GM18519 (cell line): ENCODE data around the gene PLS3.
"Not testable (repeated sequence)": the region's sequence is repeated elsewhere in the genome, so short reads cannot be mapped to it uniquely, and the experiment has no call there.

Source experiments
- ATAC-seq: cut with Tn5 transposase; IDR thresholded peaks from one replicate; pipeline ENCODE4 v1.9.1; 2021; ENCODE audit warnings: mild to moderate bottlenecking, moderate library complexity; ENCODE audit not compliant: unreplicated experiment, low FRiP score

Gene PLS3

DNA sequence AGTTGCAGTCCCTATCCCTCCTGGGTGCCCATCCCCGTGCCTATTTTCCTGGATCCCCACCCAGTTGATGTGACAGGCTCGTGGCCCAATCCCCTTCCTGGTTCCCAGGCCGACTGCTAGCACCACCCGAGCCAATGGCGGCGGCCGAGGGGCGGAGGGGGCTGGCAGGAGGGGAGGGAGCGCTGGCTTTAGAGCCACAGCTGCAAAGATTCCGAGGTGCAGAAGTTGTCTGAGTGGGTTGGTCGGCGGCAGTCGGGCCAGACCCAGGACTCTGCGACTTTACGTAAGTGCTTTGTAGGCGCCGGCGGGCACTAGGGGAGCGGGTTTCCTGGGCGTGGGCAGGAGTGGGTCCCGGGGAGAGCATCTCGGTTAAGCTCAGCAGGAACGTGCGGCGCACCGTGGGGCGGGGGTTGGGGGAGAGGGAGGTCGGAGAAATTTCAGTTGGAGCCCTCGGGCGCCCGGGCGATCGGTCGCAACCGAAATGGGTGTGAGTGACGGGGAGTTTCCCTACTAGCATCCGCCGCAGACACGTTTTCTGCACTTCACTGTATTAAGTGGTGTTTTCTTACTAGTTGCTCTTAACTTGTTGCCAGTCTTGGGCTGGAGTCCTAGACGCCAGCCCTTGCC, at the start of gene PLS3:
Gene PLS3 (plus strand): TSS at position 197 of the 627 bp plus-strand sequence. CDS start 49,077 bp downstream, outside the sequence.
- ATAC-seq, result peak; percentile 80

DNA sequence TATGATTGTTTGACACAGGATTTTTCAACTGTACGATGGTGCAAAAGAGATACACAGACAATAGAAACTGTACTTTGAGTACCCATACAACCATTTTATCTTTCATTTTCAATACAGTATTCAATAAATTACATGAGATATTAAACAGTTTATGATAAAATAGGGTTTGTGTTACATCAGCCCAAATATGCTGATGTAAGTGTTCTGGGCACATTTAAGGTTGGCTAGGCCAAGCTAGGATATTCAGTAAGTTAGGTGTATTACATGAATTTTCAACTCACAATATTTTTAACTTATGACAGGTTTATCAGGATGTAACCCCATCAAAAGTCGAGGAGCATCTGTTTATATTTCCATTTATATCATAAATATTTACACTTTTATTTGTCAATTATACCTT, 42.9 kb upstream of the PLS3 start:
- no peak for ATAC-seq

DNA sequence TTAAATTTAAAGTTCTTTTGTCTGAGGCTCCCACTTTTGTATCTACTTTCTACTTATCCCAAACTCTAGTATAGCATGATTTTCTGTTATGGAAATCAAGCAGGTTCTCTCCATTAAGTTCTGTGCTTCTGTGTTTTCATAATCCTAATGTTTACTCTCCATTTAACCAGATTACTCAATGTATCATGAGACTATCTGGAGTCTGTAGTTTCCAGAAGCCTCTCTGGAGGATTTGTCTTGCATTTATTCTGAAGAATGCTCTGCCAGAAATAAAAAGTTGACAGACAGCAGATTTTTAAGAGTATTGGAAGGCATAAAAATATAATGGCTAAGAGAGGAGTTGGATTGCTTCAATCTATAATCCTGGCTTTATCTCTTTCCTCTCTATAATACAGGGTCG, 39.2 kb upstream of the PLS3 start:
- no peak for ATAC-seq

GRCh38 chrX:115522952-115523351, 38.0 kb upstream of the PLS3 start:
- ATAC-seq, result no peak

GRCh38 chrX:115525486-115525885, 35.5 kb upstream of the PLS3 start:
- ATAC-seq, result no peak

- ATAC-seq, result no peak
Measured at GRCh38 chrX:115531818-115532403, 29.1 kb upstream of the PLS3 start.

GRCh38 chrX:115533485-115533884, 27.5 kb upstream of the PLS3 start:
- ATAC-seq, result no peak

- ATAC-seq, result no peak
Measured at GRCh38 chrX:115534383-115534782, 26.6 kb upstream of the PLS3 start.

- no peak for ATAC-seq
Measured at GRCh38 chrX:115535421-115535820, 25.6 kb upstream of the PLS3 start.

GRCh38 chrX:115535844-115536243, 25.1 kb upstream of the PLS3 start:
- no peak for ATAC-seq

DNA sequence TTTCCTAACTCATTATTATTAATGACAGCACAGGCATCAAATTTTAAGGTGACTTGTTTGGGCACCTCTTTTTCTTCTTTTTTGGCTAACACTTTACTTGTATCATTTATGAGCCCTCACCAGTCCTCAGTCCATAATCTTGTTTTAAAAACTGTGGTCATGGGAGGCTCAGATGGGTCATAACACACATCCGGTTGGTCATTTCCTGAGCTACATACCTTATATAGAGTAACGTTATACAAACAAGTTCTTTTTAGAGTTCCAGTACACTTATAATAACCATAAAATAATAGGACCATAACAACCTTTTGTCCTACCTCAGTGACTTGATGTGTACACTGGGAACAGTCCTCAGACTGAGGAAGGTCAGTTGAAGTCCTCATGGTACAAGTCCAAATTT, 21.1 kb upstream of the PLS3 start:
- ATAC-seq, result no peak

GRCh38 chrX:115541045-115541444, 19.9 kb upstream of the PLS3 start:
- ATAC-seq, result not testable (repeated sequence)

DNA sequence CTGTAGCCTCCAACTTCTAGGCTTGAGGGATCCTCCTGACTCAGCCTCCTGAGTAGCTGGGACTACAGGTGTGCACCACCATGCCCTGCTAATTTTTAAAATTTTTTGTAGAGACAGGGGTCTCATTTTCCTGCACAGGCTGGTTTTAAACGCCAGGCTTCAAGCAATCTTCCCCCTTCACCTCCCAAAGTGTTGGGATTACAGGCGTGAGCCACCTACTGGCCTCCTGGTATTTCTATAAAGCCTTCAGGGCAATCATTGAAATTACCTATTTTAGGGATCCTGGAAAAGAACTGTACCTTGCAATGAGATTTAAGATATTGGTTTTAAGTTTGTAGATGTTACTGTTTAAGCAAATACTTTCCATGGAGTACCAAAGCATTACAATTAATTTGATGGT, 13.5 kb upstream of the PLS3 start:
- ATAC-seq, result no peak

GRCh38 chrX:115549008-115549407, 12.0 kb upstream of the PLS3 start:
- no peak for ATAC-seq

DNA sequence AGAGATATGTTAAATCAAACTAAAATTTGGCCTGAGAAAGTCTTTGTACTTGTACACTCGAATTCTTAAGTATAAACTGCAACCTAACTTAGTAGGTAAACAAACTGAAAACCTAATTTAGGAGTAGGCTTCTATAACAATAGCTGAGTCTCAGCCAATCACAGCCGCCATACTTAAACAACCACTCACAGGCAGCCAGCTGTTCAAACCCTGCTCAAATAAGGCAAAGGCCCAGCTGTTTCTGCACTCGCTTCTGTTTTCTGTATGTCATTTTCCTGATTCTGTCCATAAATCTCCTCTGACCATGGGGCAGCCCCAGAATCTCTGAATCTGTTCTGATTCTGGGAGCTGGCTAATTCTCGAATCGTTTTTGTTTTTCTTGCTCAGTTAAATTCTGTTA, 7.8 kb upstream of the PLS3 start:
- ATAC-seq, result no peak

DNA sequence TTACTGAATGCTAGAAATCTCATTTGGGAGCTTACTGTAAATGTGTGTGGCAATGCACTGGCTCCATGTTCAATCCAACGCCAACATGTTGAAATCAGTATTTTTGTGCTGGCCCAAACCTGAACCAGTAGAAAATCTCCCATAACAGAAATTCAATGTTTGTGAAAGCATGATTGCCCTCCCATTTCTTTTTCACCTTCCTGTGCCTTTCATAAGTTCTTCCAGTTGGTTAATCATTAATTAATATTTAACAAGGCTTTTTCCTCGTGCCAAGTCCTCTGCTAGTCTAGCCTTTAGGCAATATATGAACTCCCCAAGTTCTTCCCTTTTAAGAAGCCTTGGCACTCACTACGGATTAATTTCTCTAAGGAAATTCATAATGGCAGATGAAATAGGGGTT, 1.3 kb upstream of the PLS3 start:
- ATAC-seq, result no peak

- ATAC-seq, result no peak
Measured at GRCh38 chrX:115560211-115560977, 580 bp upstream of the PLS3 start.

DNA sequence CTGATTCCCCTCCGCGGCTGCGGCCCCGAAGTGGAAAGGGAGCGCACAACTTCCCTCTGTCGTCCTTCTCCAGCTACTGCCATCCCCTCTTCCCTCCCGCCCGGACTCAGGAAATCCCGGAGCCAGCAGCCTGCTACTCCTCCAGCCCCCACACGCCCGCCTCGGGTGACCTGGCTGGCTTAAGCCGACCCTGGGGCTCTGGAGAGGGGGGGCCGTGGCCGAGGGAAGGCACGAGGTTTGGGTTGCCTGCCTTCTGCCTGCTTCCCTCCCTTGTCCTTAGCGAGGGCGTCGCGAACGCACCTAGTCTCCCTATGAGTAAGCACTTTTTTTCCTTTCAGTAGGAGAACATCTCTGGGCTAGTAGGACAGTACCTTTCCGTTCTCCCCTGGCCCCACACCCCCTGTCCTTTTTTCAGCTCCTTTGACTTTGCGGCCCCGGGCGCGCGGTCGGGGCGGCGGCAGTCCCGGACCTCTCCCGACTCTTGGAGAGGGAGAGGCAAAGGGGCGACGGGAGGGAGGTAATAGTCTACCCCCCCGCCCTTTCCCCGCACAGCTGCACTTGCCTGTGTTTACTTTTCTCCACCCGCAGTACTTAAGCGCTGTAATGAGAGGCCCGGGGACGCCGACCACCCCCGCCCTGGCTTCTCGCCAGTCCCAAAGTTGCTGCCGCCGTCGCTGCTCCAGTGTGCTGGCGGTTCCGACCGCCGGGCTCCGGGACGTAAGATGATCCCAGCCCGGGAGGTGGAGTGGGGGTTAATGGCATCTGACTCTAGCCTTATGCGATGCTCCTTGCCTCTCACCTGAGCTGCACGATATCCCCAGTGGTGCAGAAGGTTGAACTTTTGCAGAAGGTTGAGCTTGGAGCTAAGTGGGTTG, 868 bp downstream of the PLS3 start:
- peak; percentile 23 for ATAC-seq

GRCh38 chrX:115562480-115562847, 1.5 kb downstream of the PLS3 start:
- no peak for ATAC-seq

DNA sequence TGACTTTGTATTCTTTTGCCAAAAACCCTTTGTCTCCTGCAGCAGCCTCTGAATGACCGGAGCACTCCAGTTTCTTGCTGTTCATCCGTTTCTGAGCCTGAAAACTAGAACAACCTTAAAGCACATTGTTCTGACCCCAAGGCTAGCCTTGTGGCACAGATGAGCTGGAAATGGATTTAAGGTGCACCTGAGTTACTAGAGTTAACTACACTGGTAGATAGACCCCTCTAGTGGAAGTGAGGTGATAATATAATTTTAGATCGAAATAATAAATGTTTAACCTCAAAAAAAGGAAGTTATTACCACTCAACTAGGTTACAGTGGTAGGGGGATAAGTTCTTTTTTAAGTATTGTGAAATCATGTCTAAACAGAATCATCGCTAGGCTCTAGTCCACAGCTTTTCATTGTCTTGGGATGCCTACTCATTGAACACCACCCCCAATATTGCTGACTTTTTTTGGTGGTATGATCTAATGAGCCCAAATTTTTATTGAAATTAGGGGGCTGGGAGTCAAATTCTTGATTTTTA, 2.7 kb downstream of the PLS3 start:
- ATAC-seq, result no peak

DNA sequence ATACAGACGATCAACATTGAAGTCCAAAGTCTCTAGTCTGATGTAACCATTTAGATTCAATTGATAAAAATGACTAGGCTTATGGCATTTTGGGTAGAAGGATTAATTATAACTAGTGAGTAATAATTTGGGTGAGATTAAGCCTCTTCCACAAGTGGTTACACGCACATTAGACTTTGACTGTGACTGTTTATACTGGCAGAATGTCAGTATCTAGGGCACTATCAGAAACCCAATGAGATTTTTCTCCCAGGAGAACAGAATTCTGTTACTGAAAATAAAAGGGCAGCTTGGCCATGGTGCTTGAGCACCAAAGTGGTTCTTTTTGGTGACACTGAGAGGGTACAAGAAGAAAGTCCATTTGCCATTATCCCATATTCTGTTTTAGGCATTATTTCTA, 3.3 kb downstream of the PLS3 start:
- ATAC-seq, result no peak
